HCT116 (cell line): ENCODE data around the gene PACRG. TPM values are rescaled to one million over a fixed set of nuclear protein-coding genes. Genes with fewer than 3 reads are reported as not detected.

Experiments
- ATAC-seq: fragments of 200-7000 bp; cut with Tn5 transposase; 2 replicates; pipeline ENCODE4 v1.9.1; 2020; ENCODE audit warnings: mild to moderate bottlenecking, moderate library complexity
- BruUV-seq: library from RNA; stranded (reverse); fragments of 400-500 nt; replicated peaks from 2 replicates; lab custom pipeline; 2021; lab: Mats Ljungman, UMichigan
- CTCF ChIA-PET: fragments of 300-600 bp; sonication (Branson Sonifier 250); formaldehyde crosslinking; loops from one replicate; lab custom pipeline; 2021; ENCODE audit warnings: antibody characterized with exemption; lab: Charles Lee
- POLR2A ChIA-PET: fragments of 300-600, 350-600 bp; sonication (Branson Sonifier 250); formaldehyde crosslinking; loops from one replicate; lab custom pipeline; 2021; ENCODE audit warnings: antibody characterized with exemption; lab: Charles Lee
- RAD21 ChIA-PET, 2 experiments: fragments of 300-600 bp; sonication (Branson Sonifier 250); formaldehyde crosslinking; loops; one replicate each; lab custom pipeline; 2023; ENCODE audit warnings: low total read pairs in 2 of 2; ENCODE audit not compliant: uncharacterized antibody in 2 of 2, unreplicated experiment in 2 of 2, low non-redundant PET in 1 of 2; lab: Charles Lee
- DNase-seq: peaks from one replicate; pipeline ENCODE4 v3.0.0-alpha.2; 2010; ENCODE audit warnings: low read depth, low spot score
- H2AFZ ChIP-seq: fragments of 200-600 bp; shearing (Covaris generic), sonication (generic); 2 replicates; pipeline ENCODE4 v1.6.1; 2017; ENCODE audit warnings: low read depth, mixed run types, mixed read lengths, antibody characterized with exemption, low read length; ENCODE audit not compliant: poor library complexity, severe bottlenecking
- H3K27ac ChIP-seq: 2 replicates; pipeline ENCODE4 v1.5.1; 2012; ENCODE audit warnings: low read depth, low read length
- H3K27me3 ChIP-seq: fragments of 200-600 bp; sonication (generic); 2 replicates; pipeline ENCODE4 v1.6.1; 2016; ENCODE audit warnings: mixed run types, low read length, mixed read lengths; ENCODE audit not compliant: insufficient read depth
- H3K36me3 ChIP-seq, 2 experiments: fragments of 200-500 bp in 1 of 2; fragments of 200-600 bp in 1 of 2; sonication (Bioruptor generic) in 1 of 2; sonication (generic) in 1 of 2; 2 replicates each; pipeline versions ENCODE4 v1.5.1 to v1.6.1; 2014 to 2016; ENCODE audit warnings: low read length in 2 of 2, inconsistent platforms in 1 of 2, mixed read lengths in 1 of 2, mixed run types in 1 of 2; ENCODE audit not compliant: insufficient read depth in 2 of 2, control insufficient read depth in 1 of 2
- H3K4me1 ChIP-seq, 2 experiments: fragments of 200-600 bp in 1 of 2; sonication (generic) in 1 of 2; 2 replicates each; pipeline versions ENCODE4 v1.5.1 to v1.6.1; 2012 to 2017; ENCODE audit warnings: low read length in 2 of 2, inconsistent platforms in 1 of 2, mild to moderate bottlenecking in 1 of 2, mixed read lengths in 1 of 2, mixed run types in 1 of 2, moderate library complexity in 1 of 2; ENCODE audit not compliant: insufficient read depth in 2 of 2, control insufficient read depth in 1 of 2
- H3K4me2 ChIP-seq: fragments of 200-600 bp; sonication (generic); 2 replicates; pipeline ENCODE4 v1.6.1; 2017; ENCODE audit warnings: mixed run types, low read length, mixed read lengths
- H3K4me3 ChIP-seq, 2 experiments: fragments of 200-600 bp in 1 of 2; sonication (generic) in 1 of 2; replicated peaks in 1 of 2; 2 replicates each; pipeline ENCODE4 v1.5.1; 2011 to 2016; ENCODE audit warnings: low read length in 2 of 2, control low read depth in 1 of 2, low read depth in 1 of 2, mild to moderate bottlenecking in 1 of 2, mixed read lengths in 1 of 2, mixed run types in 1 of 2
- H3K79me2 ChIP-seq: fragments of 200-600 bp; sonication (generic); 2 replicates; pipeline ENCODE4 v1.6.1; 2017; ENCODE audit warnings: mild to moderate bottlenecking, mixed run types, low read length, moderate library complexity, mixed read lengths; ENCODE audit not compliant: insufficient read depth
- H3K9ac ChIP-seq: fragments of 200-600 bp; sonication (generic); 2 replicates; pipeline ENCODE4 v1.6.1; 2016; ENCODE audit warnings: low read length, mixed read lengths
- H3K9me2 ChIP-seq: fragments of 200-600 bp; sonication (generic), shearing (Covaris generic); 2 replicates; pipeline ENCODE4 v1.6.1; 2017; ENCODE audit warnings: mixed run types, mild to moderate bottlenecking, moderate library complexity; ENCODE audit not compliant: insufficient read depth
- H3K9me3 ChIP-seq, 2 experiments: fragments of 200-500 bp in 1 of 2; fragments of 200-600 bp in 1 of 2; sonication (Bioruptor generic) in 1 of 2; sonication (generic) in 1 of 2; 2 replicates each; pipeline ENCODE4 v1.6.1; 2014 to 2017; ENCODE audit warnings: low read length in 2 of 2, mixed read lengths in 2 of 2, inconsistent platforms in 1 of 2, low read depth in 1 of 2, mild to moderate bottlenecking in 1 of 2, mixed run types in 1 of 2, moderate library complexity in 1 of 2; ENCODE audit not compliant: control insufficient read depth in 1 of 2, insufficient read depth in 1 of 2
- H4K20me1 ChIP-seq: fragments of 200-600 bp; sonication (generic), shearing (Covaris generic); 2 replicates; pipeline ENCODE4 v1.6.1; 2017; ENCODE audit warnings: mixed run types, mild to moderate bottlenecking, moderate library complexity; ENCODE audit not compliant: insufficient read depth
- ATF3 ChIP-seq: IDR thresholded peaks from 2 replicates; pipeline ENCODE4 v1.6.1; 2012
- CBX3 ChIP-seq: IDR thresholded peaks from 2 replicates; pipeline ENCODE4 v1.6.1; 2012; ENCODE audit warnings: low read depth
- EGR1 ChIP-seq: IDR thresholded peaks from 2 replicates; pipeline ENCODE4 v1.6.1; 2012; ENCODE audit warnings: low read depth
- ELF1 ChIP-seq: IDR thresholded peaks from 2 replicates; pipeline ENCODE4 v1.6.1; 2012; ENCODE audit warnings: low read depth, borderline replicate concordance
- EZH2 ChIP-seq: fragments of 200-600 bp; sonication (generic); IDR thresholded peaks from 2 replicates; pipeline ENCODE4 v1.6.1; 2017; ENCODE audit warnings: antibody characterized with exemption, mixed run types
- EZH2phosphoT487 ChIP-seq: fragments of 200-600 bp; IDR thresholded peaks from 2 replicates; pipeline ENCODE4 v1.6.1; 2018; ENCODE audit warnings: antibody characterized with exemption, borderline replicate concordance
- FOSL1 ChIP-seq: IDR thresholded peaks from 2 replicates; pipeline ENCODE4 v1.6.1; 2012; ENCODE audit warnings: low read depth
- MAX ChIP-seq: IDR thresholded peaks from 2 replicates; pipeline ENCODE4 v1.6.1; 2012
- POLR2AphosphoS5 ChIP-seq: IDR thresholded peaks from 2 replicates; pipeline ENCODE4 v1.6.1; 2011; ENCODE audit warnings: mild to moderate bottlenecking, low read depth, low read length, moderate library complexity
- RAD21 ChIP-seq: IDR thresholded peaks from 2 replicates; pipeline ENCODE4 v1.6.1; 2012; ENCODE audit warnings: low read depth, mild to moderate bottlenecking
- REST ChIP-seq: IDR thresholded peaks from 2 replicates; pipeline ENCODE4 v1.6.1; 2012; ENCODE audit warnings: low read depth
- TCF7L2 ChIP-seq: IDR thresholded peaks from 2 replicates; pipeline ENCODE4 v1.7.0; 2011; ENCODE audit warnings: borderline replicate concordance, inconsistent platforms; ENCODE audit not compliant: insufficient read depth, insufficient read length; ENCODE audit errors: extremely low read depth
- YY1 ChIP-seq: IDR thresholded peaks from 2 replicates; pipeline ENCODE4 v1.6.1; 2011; ENCODE audit warnings: low read length, low read depth, moderate library complexity, mild to moderate bottlenecking; ENCODE audit not compliant: insufficient replicate concordance; ENCODE audit errors: extremely low read depth
- ZBTB33 ChIP-seq: IDR thresholded peaks from 2 replicates; pipeline ENCODE4 v1.6.1; 2011; ENCODE audit warnings: mild to moderate bottlenecking, low read length, moderate library complexity; ENCODE audit not compliant: insufficient replicate concordance; ENCODE audit errors: extremely low read depth
- ZFX ChIP-seq: fragments of 450-650 bp; IDR thresholded peaks from 2 replicates; pipeline ENCODE4 v1.6.1; 2017
- ZNF274 ChIP-seq: fragments of 200-500 bp; sonication (Bioruptor generic); IDR thresholded peaks from 2 replicates; pipeline ENCODE4 v1.6.1; 2014; ENCODE audit warnings: mild to moderate bottlenecking, low read depth, low read length, inconsistent platforms
- intact Hi-C: fragments of 100-400 bp; cut with micrococcal nuclease; formaldehyde crosslinking; loops from 2 replicates; pipeline ENCODE4 v1.10.0; 2022
- total RNA-seq: library from RNA; stranded (reverse); gene quantifications from one replicate; pipeline ENCODE4 v1.2.1, GENCODE V29; 2021; ENCODE audit not compliant: unreplicated experiment

The PACRG gene
- total RNA-seq, 1 experiment from 2014 or later = 0.71 TPM

- no peaks in the 10 kb centered on the region for H3K4me1 ChIP-seq
- H3K9me2 ChIP-seq = no peaks in the 10 kb centered on the region
- no peak overlapping the region for H3K9ac ChIP-seq
- H3K36me3 ChIP-seq = no peaks in the 10 kb centered on the region
- intact Hi-C loops = no loop called here
- POLR2A ChIA-PET = no interaction called here
- H3K27me3 ChIP-seq = no peaks in the 10 kb centered on the region
- no peak for ATAC-seq
- H4K20me1 ChIP-seq = no peaks in the 10 kb centered on the region
- no peak for DNase-seq
- H3K9me3 ChIP-seq = no peaks in the 10 kb centered on the region
- H3K79me2 ChIP-seq = no peaks in the 10 kb centered on the region
- no peak overlapping the region for H3K4me2 ChIP-seq
- CTCF ChIA-PET = no interaction called here
- TF ChIP-seq YY1 (no peak), CBX3 (no peak)
- H3K4me3 ChIP-seq = no peak overlapping the region
- no TSS peak for BruUV-seq
- H3K27ac ChIP-seq = no peak overlapping the region
- H2AFZ ChIP-seq = no peak overlapping the region
- RAD21 ChIA-PET = no interaction called here
Measured at GRCh38 chr6:163036160-163036645, 308.4 kb downstream of the PACRG start.

- DNase-seq (no peak), ATAC-seq (no peak)
- intact Hi-C loops = no loop called here
- H3K36me3 ChIP-seq = no peaks in the 10 kb centered on the region
- ChIA-PET POLR2A (no interaction called here), RAD21 (no interaction called here), CTCF (no interaction called here)
- no peaks in the 10 kb centered on the region for H3K9me3 ChIP-seq
- H3K9me2 ChIP-seq = no peaks in the 10 kb centered on the region
- H3K79me2 ChIP-seq = no peaks in the 10 kb centered on the region
- no TSS peak for BruUV-seq
- no peaks in the 10 kb centered on the region for H3K4me1 ChIP-seq
- no peak overlapping the region for H3K4me3 ChIP-seq
- H3K27ac ChIP-seq = no peak overlapping the region
- no peak overlapping the region for H3K4me2 ChIP-seq
- H3K27me3 ChIP-seq = no peaks in the 10 kb centered on the region
- no peak overlapping the region for H2AFZ ChIP-seq
- H4K20me1 ChIP-seq = no peaks in the 10 kb centered on the region
- H3K9ac ChIP-seq = no peak overlapping the region
- TF ChIP-seq MAX = no peak
- no peak for TF ChIP-seq TCF7L2
- no peak for TF ChIP-seq POLR2AphosphoS5
- no peak for TF ChIP-seq ZBTB33
- TF ChIP-seq FOSL1 = no peak
- TF ChIP-seq EGR1 = no peak
- TF ChIP-seq EZH2 = no peak
- no peak for TF ChIP-seq ELF1
- no peak for TF ChIP-seq ZFX
- TF ChIP-seq ATF3 = no peak
- no peak for TF ChIP-seq EZH2phosphoT487
- no peak for TF ChIP-seq ZNF274
- no peak for TF ChIP-seq REST
- TF ChIP-seq RAD21 = no peak
Measured at GRCh38 chr6:163038317-163038716, 310.5 kb downstream of the PACRG start.
